ENCODE data around the gene LY86.

The LY86 gene

GRCh38 chr6:6649824-6650349 is 61.4 kb downstream of the LY86 start:
- no peak for TF ChIP-seq CTCF (IDR thresholded peaks at IDR 0.05; ENCODE audit: low read depth, low read length, missing control alignments)
- no peak for DNase-seq (ENCODE audit: low read depth)
- H3K4me3 ChIP-seq (ENCODE audit: low read depth, low read length), result no peak overlapping the region

- TF ChIP-seq CTCF (IDR thresholded peaks at IDR 0.05; ENCODE audit: low read depth, low read length, missing control alignments), result no peak
- no peak overlapping the region for H3K4me3 ChIP-seq (ENCODE audit: low read depth, low read length)
- no peak for DNase-seq (ENCODE audit: low read depth)
Observed at GRCh38 chr6:6650839-6651238, 62.3 kb downstream of the LY86 start.

GRCh38 chr6:6651335-6651734 is 62.8 kb downstream of the LY86 start:
- no peak for TF ChIP-seq CTCF (IDR thresholded peaks at IDR 0.05; ENCODE audit: low read depth, low read length, missing control alignments)
- DNase-seq (ENCODE audit: low read depth), result no peak
- H3K4me3 ChIP-seq (ENCODE audit: low read depth, low read length), result no peak overlapping the region

- H3K4me3 ChIP-seq (ENCODE audit: low read depth, low read length), result no peak overlapping the region
- TF ChIP-seq CTCF (IDR thresholded peaks at IDR 0.05; ENCODE audit: low read depth, low read length, missing control alignments), result no peak
- DNase-seq (ENCODE audit: low read depth), result no peak
Observed at GRCh38 chr6:6652932-6653331, 64.4 kb downstream of the LY86 start.

GRCh38 chr6:6654599-6655575 is 66.4 kb downstream of the LY86 start:
- TF ChIP-seq CTCF (IDR thresholded peaks at IDR 0.05; ENCODE audit: low read depth, low read length, missing control alignments), result no peak
- no peak overlapping the region for H3K4me3 ChIP-seq (ENCODE audit: low read depth, low read length)
- no peak for DNase-seq (ENCODE audit: low read depth)

- no peak for DNase-seq (ENCODE audit: low read depth)
- no peak for TF ChIP-seq CTCF (IDR thresholded peaks at IDR 0.05; ENCODE audit: low read depth, low read length, missing control alignments)
- no peak overlapping the region for H3K4me3 ChIP-seq (ENCODE audit: low read depth, low read length)
Observed at GRCh38 chr6:6655805-6656251, 67.3 kb downstream of the LY86 start.
